Measurements from ENCODE around the gene NTN3.

Gene NTN3

DNA sequence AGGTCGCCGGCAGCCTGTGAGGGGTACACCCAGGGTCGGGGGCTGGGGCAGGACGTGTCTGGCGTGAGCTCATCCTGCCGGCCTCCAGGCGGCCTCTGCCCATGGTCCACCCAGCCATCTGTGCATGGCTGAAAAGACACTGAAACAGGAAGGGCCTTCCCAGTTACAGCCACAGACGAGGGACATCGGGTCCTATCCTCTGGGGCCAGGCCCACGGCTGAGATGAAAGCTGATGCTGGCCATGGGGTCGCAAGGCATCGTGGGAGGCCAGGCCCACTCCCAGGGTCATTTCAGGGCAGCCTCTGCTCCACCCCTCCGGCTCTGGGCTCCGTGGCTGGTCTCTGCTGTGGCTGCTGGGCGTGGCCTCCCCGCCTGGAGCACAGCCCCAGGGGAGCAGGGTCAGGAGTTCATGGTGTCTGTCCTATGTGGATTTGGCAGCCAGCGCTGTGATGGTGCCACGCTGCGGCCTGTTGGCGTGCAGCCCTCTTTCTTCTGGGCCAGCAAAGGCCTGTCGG, 26.1 kb downstream of the NTN3 start:
- DNase-seq (ENCODE audit: low spot score) = no peak

GRCh38 chr16:2497695-2498484, 26.8 kb downstream of the NTN3 start:
- no peak for DNase-seq (ENCODE audit: low spot score)

GRCh38 chr16:2498531-2499253, 27.6 kb downstream of the NTN3 start:
- no peak for DNase-seq (ENCODE audit: low spot score)

GRCh38 chr16:2499454-2499853, 28.4 kb downstream of the NTN3 start:
- no peak for DNase-seq (ENCODE audit: low spot score)

DNA sequence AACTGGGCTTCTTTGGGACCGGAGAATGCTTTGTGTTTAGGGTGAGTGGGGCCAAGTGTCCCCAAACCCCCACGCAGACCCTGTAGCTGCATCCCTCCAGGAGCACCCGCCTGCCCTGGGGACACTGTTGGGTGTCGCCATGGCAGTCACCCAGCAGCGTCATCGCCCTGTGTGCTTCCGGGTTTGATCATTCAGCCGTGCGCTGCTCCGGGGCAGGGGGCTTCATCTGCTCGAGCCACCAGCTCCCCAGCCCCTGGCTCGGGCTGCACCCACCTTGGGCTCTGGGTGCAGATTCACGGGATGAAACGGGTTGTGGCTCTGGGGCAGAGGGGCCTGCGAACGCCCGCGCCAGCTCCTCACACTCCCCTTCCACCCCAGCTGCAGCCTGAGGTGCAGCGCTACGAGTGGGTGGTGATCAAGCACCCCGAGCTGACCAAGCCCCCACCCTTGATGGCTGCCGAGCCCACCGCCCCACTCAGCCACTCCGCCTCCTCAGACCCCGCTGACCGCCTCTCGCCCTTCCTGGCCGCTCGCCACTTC, 28.9 kb downstream of the NTN3 start:
- DNase-seq (ENCODE audit: low spot score) = no peak

- DNase-seq (ENCODE audit: low spot score) = no peak
Measured at GRCh38 chr16:2500430-2500917, 29.4 kb downstream of the NTN3 start.

DNA sequence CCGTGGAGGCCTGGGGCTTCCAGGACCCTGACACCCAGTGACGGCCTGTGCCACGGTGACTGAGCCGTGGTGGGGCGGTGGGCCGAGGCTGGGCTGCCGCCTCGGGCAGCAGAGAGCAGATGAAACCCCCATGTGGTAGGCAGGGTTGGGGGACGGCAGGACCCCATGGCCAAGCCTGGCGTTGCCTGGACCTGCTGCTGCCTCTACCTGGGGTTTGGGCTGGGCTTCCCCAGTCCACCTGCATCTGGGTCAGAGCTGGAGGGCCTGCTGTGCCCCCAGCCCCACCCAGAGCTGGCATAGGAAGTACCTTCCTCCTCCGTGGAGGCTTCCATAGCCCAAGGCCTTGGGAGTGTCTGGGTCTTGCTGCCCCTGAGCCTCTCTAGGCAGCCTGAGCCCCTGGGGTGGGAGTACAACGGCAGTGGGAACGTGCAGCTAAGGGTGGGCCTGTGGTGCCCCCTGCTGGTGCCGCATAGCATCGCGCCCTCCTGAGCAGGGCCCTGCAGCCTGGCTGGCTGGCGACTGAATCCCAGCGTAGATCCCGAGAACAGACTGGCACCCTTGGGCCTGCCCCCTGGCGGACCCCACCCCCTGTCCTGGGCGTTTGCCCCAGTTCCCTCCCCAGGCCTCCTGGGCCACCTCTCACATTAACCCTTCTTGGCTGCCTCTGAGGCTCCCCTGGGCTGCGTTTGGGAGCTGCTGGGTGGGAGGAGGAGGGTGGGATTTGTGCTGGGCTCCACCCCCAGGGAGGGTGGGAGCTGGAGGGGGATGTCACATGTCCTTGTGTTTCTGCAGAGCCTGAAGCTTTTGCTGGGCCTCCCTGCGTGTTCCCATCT, 30.0 kb downstream of the NTN3 start:
- peak; percentile 83 for DNase-seq (ENCODE audit: low spot score)

DNA sequence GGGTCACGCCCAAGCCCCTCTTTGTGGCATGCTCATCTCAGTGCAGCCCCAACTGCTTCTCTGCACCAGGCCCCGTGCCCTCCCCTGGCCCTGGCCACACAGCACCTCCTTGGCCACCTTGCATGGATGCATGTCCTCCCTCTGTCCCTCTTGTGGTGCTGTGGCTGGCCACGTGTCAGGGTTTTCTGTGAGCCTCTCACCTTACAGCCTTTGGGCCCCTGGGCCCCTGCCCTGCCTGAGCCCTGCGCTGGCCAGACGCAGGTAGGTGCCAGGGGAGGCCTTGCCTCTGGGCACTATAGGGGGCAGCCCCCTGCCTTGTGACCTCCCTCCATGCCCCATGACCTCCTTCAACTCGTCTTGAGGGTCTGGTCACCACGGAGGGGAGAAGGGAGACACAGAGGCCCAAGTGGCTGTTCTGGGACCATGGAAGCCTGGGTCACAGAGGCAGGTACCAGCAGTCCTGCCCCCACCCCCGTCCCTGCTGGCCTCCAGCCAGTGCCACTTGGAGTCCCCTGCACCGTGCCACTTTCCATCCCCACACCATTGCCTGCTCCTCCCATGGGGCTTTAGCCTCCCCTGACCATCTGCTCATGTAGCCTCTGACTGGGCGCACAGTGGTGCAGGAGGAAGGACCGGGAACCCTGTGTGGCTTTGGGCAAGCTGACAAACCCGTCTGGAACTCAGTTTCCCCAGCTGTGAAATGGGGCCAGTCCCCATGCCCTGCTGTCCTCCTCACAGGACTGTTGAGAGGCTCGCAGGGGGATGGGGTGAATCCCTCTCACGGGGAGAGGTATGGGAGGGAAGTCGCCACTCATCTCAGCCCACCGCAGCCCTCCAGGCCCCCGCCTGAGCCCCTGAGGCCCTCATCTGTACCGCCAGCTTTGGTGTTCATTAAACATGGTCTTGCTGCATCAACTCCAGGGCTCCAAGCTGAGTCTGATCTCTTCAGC, 31.1 kb downstream of the NTN3 start:
- no peak for DNase-seq (ENCODE audit: low spot score)

GRCh38 chr16:2505695-2506094, 34.6 kb downstream of the NTN3 start:
- no peak for DNase-seq (ENCODE audit: low spot score)

GRCh38 chr16:2507052-2507659, 36.1 kb downstream of the NTN3 start:
- no peak for DNase-seq (ENCODE audit: low spot score)

- no peak for DNase-seq (ENCODE audit: low spot score)
Measured at GRCh38 chr16:2507665-2508064, 36.6 kb downstream of the NTN3 start.

DNA sequence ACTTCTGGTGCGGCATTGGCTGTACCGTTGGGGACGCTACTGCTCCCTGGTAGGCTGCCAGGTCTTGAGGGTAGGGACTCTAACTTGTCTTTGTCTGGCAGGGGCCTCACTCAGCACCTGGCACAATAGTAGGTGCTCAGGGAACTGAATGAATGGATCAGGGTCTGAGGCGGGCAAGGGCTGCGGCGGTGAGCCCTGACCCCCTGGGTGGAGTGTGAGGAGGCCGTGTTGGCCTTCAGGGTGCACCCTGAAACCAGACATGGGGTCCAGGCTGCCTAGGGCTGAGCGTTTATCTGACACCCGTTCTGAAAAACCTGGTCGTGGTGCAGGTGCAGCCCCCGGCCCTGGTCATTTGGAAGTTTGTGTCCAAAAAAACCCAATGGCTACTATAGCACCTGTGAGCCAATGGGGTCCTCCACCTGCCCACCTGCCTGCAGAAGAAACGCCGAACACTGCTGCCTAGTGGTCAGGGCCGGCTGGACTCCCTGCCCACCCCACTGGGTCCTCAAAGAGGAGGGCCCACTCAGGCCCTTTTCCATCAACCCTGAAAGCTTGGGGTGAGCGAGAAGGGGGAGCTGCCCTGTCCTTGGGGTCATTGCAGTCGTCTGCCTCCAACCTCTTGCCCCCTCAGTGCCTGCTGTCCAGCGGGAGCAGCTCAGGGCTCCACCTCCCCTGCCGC, 37.8 kb downstream of the NTN3 start:
- DNase-seq (ENCODE audit: low spot score) = no peak

DNA sequence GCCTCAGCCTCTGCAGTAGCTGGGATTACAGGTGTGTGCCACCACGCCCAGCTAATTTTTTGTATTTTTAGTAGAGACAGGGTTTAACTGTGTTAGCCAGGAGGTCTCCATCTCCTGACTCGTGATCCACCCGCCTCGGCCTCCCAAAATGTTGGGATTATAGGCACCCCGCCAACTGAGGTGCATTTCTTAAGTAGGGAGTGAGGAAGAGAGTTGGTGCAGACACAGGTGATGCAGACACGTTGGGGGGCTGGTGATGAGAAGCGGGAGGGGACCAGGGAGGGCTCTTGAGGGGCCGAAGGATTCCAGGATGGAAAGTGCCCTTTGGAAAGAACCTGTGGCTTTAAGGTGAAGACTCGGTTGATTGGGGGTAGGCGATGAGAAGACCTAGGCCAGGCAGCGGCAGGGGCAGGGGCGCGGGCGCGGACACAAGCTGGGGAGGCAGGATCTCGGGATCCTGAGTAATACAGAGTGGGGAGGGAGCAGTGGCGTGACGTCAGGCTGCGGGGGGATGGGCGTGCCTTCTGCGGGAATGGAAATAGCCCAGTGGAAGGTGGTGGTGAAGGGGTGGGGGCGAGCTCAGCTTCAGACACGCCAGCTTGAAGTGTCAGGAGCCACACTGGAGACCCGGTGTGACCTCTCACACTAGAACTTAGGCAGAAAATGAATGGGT, 40.2 kb downstream of the NTN3 start:
- DNase-seq (ENCODE audit: low spot score) = no peak

DNA sequence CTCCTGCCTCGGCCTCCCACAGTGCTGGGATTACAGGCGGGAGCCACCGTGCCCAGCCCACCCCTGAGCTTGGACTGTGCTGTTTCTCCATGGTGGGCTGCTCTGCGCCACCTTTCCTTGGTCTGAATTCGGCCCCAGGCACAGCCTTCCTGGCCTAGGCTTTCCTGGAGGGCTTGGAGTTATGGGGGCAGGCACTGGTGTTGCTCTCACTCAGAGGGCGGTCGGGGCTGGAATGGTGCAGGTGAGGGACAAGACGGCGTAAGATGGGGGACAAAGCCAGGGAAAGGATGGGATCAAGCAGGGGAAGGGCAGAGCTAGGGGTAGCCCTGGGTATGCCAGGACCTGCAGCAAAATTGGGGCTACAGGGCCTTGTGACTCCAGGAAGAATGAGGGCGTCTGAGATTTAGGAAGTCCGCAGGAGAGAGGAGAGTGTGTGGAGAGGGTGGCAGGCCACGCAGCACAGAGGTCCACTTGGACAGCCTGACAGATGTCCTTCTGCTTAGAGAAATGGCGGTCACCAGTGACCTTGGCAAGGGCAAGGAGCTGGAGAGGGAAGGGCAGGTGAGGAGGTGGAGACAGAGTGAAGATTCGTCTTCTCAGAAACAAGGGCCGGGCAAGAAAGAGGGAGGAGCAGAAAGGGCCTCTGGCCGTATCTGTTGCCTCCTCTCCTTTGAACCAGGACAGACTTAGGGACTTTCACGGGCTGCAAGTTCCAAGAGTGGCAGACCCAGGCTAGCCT, 41.1 kb downstream of the NTN3 start:
- DNase-seq (ENCODE audit: low spot score) = no peak

GRCh38 chr16:2512735-2513404, 41.8 kb downstream of the NTN3 start:
- no peak for DNase-seq (ENCODE audit: low spot score)

- peak; percentile 91 for DNase-seq (ENCODE audit: low spot score)
Measured at GRCh38 chr16:2513405-2514332, 42.6 kb downstream of the NTN3 start, which contains the start of gene ATP6V0C. ATP6V0C (plus strand) TSS chr16:2513952; CDS start chr16:2514104, 152 bp downstream.
